ENCODE data around the gene ALS2CL.

GRCh38 chr3:46695962-46696894, 2.7 kb upstream of the ALS2CL start:
- TF ChIP-seq CTCF (IDR thresholded peaks at IDR 0.05; ENCODE audit: extremely low read depth in 1 of 2, insufficient read depth in 1 of 2, low read depth in 1 of 2, low read length in 2 of 2) (no peak), POLR2A (IDR thresholded peaks at IDR 0.05; ENCODE audit: low read depth, low read length) (no peak), GATA2 (IDR thresholded peaks at IDR 0.05; ENCODE audit: insufficient read depth, insufficient read length, low read depth, low read length) (no peak), MYC (IDR thresholded peaks at IDR 0.05; ENCODE audit: low read depth, low read length) (no peak)

Data from endothelial cell of umbilical vein (primary cell).